Measurements from ENCODE around the gene PDS5B. TPM values are rescaled to one million over a fixed set of nuclear protein-coding genes. Genes with fewer than 3 reads are reported as not detected.

PDS5B gene
- total RNA-seq, 1 experiment from 2014 or later = 26.5 TPM

- no peak for TF ChIP-seq RAD21 (IDR thresholded peaks at IDR 0.05; ENCODE audit: low read depth)
- no peak for TF ChIP-seq TCF7L2 (IDR thresholded peaks at IDR 0.05; ENCODE audit: borderline replicate concordance, extremely low read depth, insufficient read depth, insufficient read length)
- no peak for TF ChIP-seq ZNF274 (IDR thresholded peaks at IDR 0.05; ENCODE audit: low read depth, low read length)
- TF ChIP-seq SP1 (IDR thresholded peaks at IDR 0.05; ENCODE audit: low read depth) = no peak
These were observed 36.5 kb upstream of the PDS5B start (continued) for GRCh38 chr13:32549788-32550187.

- Histone ChIP-seq H3K4me2 (ENCODE audit: low read length) (no peak overlapping the region), H3K4me3 (replicated peaks in 1 of 2; ENCODE audit: low read depth in 1 of 2, low read length in 2 of 2) (no peak overlapping the region), H3K9me2 (ENCODE audit: insufficient read depth) (no peaks in the 10 kb centered on the region), H2AFZ (ENCODE audit: low read depth, low read length, poor library complexity, severe bottlenecking) (no peak overlapping the region), H3K27me3 (ENCODE audit: insufficient read depth, low read length) (no peaks in the 10 kb centered on the region), H3K27ac (ENCODE audit: low read depth, low read length) (no peak overlapping the region), H3K4me1 (ENCODE audit: control insufficient read depth in 1 of 2, insufficient read depth in 2 of 2, low read length in 2 of 2) (no peaks in the 10 kb centered on the region), H3K9me3 (ENCODE audit: control insufficient read depth in 1 of 2, insufficient read depth in 1 of 2, low read depth in 1 of 2, low read length in 2 of 2) (no peaks in the 10 kb centered on the region), H3K79me2 (ENCODE audit: insufficient read depth, low read length) (no peaks in the 10 kb centered on the region), H3K36me3 (ENCODE audit: control insufficient read depth in 1 of 2, insufficient read depth in 2 of 2, low read length in 2 of 2) (no peaks in the 10 kb centered on the region), H4K20me1 (ENCODE audit: insufficient read depth) (no peaks in the 10 kb centered on the region; the same call in 1 of the 2 replicates), H3K9ac (ENCODE audit: low read length) (no peak overlapping the region)
- no TSS peak for BruUV-seq (replicated peaks)
- ATAC-seq = no peak
- RAD21 ChIA-PET (ENCODE audit: low non-redundant PET in 1 of 2, low total read pairs in 2 of 2, uncharacterized antibody in 2 of 2, unreplicated experiment in 2 of 2) = no interaction called here
- DNase-seq (ENCODE audit: low read depth, low spot score) = no peak
- POLR2A ChIA-PET = no interaction called here
- TF ChIP-seq YY1 (IDR thresholded peaks at IDR 0.05; ENCODE audit: extremely low read depth, insufficient replicate concordance, low read depth, low read length) = no peak
- no peak for TF ChIP-seq FOSL1 (IDR thresholded peaks at IDR 0.05; ENCODE audit: low read depth)
- TF ChIP-seq POLR2AphosphoS5 (IDR thresholded peaks at IDR 0.05; ENCODE audit: low read depth, low read length) = no peak
- no peak for TF ChIP-seq MAX (IDR thresholded peaks at IDR 0.05)
- no peak for TF ChIP-seq CTCF (IDR thresholded peaks at IDR 0.05 in 2 of 3, conservative IDR thresholded peaks at IDR 0.05 in 1 of 3; ENCODE audit: borderline replicate concordance in 1 of 3, insufficient read depth in 1 of 3, low read depth in 2 of 3, low read length in 2 of 3)
- TF ChIP-seq CBX3 (IDR thresholded peaks at IDR 0.05; ENCODE audit: low read depth) = no peak
- TF ChIP-seq ZNF274 (IDR thresholded peaks at IDR 0.05; ENCODE audit: low read depth, low read length) = no peak
- TF ChIP-seq REST (IDR thresholded peaks at IDR 0.05; ENCODE audit: low read depth) = no peak
- no peak for TF ChIP-seq ZFX (IDR thresholded peaks at IDR 0.05)
- no peak for TF ChIP-seq EZH2 (IDR thresholded peaks at IDR 0.05)
- TF ChIP-seq SP1 (IDR thresholded peaks at IDR 0.05; ENCODE audit: low read depth) = no peak
- TF ChIP-seq ELF1 (IDR thresholded peaks at IDR 0.05; ENCODE audit: borderline replicate concordance, low read depth) = no peak
- TF ChIP-seq EGR1 (IDR thresholded peaks at IDR 0.05; ENCODE audit: low read depth) = no peak
- TF ChIP-seq TCF7L2 (IDR thresholded peaks at IDR 0.05; ENCODE audit: borderline replicate concordance, extremely low read depth, insufficient read depth, insufficient read length) = no peak
- no peak for TF ChIP-seq CEBPB (IDR thresholded peaks at IDR 0.05; ENCODE audit: low read depth)
- TF ChIP-seq SRF (IDR thresholded peaks at IDR 0.05; ENCODE audit: low read depth) = no peak
- no peak for TF ChIP-seq JUND (IDR thresholded peaks at IDR 0.05)
- TF ChIP-seq SIN3A (IDR thresholded peaks at IDR 0.05; ENCODE audit: low read depth) = no peak
- TF ChIP-seq RAD21 (IDR thresholded peaks at IDR 0.05; ENCODE audit: low read depth) = no peak
- intact Hi-C loops (cut with micrococcal nuclease) = no loop called here
- CTCF ChIA-PET = no interaction called here
These were observed 32.5 kb upstream of the PDS5B start for GRCh38 chr13:32553720-32554119.

Data from HCT116 (cell line).